ENCODE measurements around the gene RSBN1.

DNA sequence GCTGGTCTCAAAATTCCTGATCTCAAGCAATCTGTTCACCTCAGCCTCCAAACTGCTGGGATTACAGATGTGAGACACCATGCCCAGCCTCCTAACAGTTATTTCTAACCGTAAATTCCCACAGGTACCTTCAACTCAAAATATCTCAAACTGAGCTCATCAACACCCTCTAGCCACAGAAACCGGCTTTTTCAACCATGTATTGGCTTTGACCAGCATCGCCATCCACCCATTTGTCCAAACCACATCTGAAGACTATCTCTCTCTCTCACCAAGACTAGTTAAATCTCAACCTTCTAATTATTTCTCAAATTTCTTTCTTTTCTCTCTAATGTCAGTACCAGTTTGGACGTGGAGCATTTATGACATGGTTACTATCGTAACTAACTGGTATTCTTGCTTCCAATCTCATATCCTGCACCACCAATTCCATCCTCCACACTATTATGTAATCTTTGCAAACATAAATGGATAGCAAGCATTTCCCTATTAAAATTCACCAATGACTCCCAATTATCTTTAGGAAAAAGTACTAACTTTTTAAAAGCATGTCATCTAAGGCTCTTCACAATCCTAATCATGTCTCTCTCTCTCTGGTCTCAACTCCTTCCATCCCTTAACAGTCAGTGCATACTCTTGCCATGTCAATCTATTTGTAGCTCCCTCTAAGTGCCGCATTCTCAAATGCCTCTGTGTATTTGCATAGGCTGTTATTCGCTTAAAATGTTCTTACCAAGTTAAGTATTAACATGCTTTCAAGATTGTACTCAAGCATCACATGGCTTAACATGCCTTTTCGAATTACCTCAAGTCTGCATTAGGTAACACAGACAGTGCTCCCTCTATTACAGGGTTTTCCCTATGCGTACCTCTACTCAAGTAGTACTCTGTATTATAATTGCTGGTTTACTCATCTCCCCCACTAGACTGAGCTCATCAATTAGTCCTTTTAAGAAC, 18.1 kb downstream of the RSBN1 start:
- peak in 2 of 3 donors; percentile 45 to 56 for TF ChIP-seq POLR2A (IDR thresholded peaks at IDR 0.05)
- TF ChIP-seq, protein P1, sequence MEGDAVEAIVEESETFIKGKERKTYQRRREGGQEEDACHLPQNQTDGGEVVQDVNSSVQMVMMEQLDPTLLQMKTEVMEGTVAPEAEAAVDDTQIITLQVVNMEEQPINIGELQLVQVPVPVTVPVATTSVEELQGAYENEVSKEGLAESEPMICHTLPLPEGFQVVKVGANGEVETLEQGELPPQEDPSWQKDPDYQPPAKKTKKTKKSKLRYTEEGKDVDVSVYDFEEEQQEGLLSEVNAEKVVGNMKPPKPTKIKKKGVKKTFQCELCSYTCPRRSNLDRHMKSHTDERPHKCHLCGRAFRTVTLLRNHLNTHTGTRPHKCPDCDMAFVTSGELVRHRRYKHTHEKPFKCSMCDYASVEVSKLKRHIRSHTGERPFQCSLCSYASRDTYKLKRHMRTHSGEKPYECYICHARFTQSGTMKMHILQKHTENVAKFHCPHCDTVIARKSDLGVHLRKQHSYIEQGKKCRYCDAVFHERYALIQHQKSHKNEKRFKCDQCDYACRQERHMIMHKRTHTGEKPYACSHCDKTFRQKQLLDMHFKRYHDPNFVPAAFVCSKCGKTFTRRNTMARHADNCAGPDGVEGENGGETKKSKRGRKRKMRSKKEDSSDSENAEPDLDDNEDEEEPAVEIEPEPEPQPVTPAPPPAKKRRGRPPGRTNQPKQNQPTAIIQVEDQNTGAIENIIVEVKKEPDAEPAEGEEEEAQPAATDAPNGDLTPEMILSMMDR (IDR thresholded peaks at IDR 0.05): peak in 2 of 7 experiments; percentile 10 to 11

All from body of pancreas (tissue), 4 donors.